GM12891 (cell line): Measurements from ENCODE around the gene ECHDC3.

Experiments
- POLR2A ChIP-seq: IDR thresholded peaks from 2 replicates; pipeline ENCODE4 v1.6.1; 2011; ENCODE audit warnings: low read depth, low read length, control low read depth
- POLR2AphosphoS5 ChIP-seq: IDR thresholded peaks from 2 replicates; pipeline ENCODE4 v1.6.1; 2011; ENCODE audit warnings: low read depth, low read length, control low read depth
- SPI1 ChIP-seq: IDR thresholded peaks from 2 replicates; pipeline ENCODE4 v1.6.1; 2011; ENCODE audit warnings: low read depth, low read length, control low read depth
- TAF1 ChIP-seq: IDR thresholded peaks from 2 replicates; pipeline ENCODE4 v1.6.1; 2011; ENCODE audit warnings: low read depth, low read length, control low read depth

DNA sequence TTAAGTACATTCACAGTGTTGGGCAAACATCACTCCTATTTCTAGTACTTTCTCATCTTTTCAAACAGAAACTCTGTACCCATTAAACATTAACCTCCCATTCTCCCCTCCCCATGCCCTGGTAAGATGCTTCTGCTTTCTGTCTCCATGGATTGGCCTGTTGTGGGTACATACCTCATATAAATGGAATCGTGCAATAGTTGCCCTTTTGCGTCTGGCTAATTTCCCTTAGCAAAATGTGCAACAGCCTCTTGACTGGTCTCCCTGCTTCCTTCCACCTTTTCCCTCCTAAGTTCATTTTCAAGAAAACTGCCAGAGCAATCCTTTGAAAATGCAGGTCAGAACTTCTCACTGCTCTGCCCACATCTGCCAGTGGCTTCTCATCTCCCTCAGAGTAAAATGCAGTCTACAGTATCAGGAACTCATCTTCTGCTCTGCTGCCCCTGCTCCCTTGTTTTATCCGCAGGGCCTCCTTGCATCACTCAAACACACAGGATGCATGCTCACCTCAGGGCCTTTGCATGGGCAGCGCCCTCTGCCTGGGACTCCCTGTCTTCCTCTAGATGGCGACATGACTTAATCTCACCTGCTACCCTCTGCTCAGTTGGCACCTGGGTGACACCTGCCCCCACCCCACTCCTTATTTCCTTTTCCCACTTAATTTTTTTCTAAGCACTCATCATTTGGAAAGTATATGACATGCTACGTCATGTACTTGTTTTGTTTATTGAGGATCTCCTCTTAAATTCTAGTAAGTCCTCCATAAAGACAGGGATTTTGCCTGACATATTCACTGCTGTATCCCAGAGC is 44.3 kb upstream of the ECHDC3 start:
- TF ChIP-seq POLR2A (no peak), POLR2AphosphoS5 (no peak), SPI1 (no peak), TAF1 (no peak)
